Liver (tissue), 9 donors: Measurements from ENCODE around the gene PHETA1. TPM values are rescaled to one million over a fixed set of nuclear protein-coding genes. Genes with fewer than 3 reads are reported as not detected.
A peak's percentile ranks its signal among the peaks of the same experiment; 100 is the strongest.
"Not testable (repeated sequence)": the region's sequence is repeated elsewhere in the genome, so short reads cannot be mapped to it uniquely, and the experiment has no call there.

Source experiments
- DNase-seq: peaks from one replicate; pipeline ENCODE4 v3.0.0-alpha.2; 2017; ENCODE audit warnings: low spot score
- H3K27ac ChIP-seq, 2 donors: one replicate each; pipeline ENCODE4 v1.7.0; 2013; ENCODE audit warnings: inconsistent platforms in 2 of 2, low read length in 2 of 2, control low read depth in 1 of 2, low read depth in 1 of 2, mild to moderate bottlenecking in 1 of 2
- H3K27me3 ChIP-seq, 4 donors: one replicate each; pipeline versions ENCODE4 v1.6.1 to v1.7.0; 2013; ENCODE audit warnings: low read length in 3 of 4, inconsistent platforms in 1 of 4, mild to moderate bottlenecking in 1 of 4, moderate library complexity in 1 of 4; ENCODE audit not compliant: control insufficient read depth in 4 of 4, insufficient read depth in 4 of 4
- H3K36me3 ChIP-seq, 4 donors: one replicate each; pipeline versions ENCODE4 v1.6.1 to v1.7.0; 2013; ENCODE audit warnings: low read length in 3 of 4, mild to moderate bottlenecking in 3 of 4, low read depth in 1 of 4, moderate library complexity in 1 of 4; ENCODE audit not compliant: control insufficient read depth in 4 of 4, insufficient read depth in 3 of 4
- H3K4me1 ChIP-seq, 4 donors: one replicate each; pipeline versions ENCODE4 v1.6.1 to v1.7.0; 2013; ENCODE audit warnings: low read length in 3 of 4, mild to moderate bottlenecking in 3 of 4, moderate library complexity in 1 of 4; ENCODE audit not compliant: control insufficient read depth in 4 of 4, insufficient read depth in 4 of 4
- H3K4me3 ChIP-seq, 3 donors: one replicate each; pipeline versions ENCODE4 v1.6.1 to v1.7.0; 2013; ENCODE audit warnings: low read length in 3 of 3, control low read depth in 1 of 3, low read depth in 1 of 3, mild to moderate bottlenecking in 1 of 3
- H3K9ac ChIP-seq, 2 donors: one replicate each; pipeline ENCODE4 v1.7.0; 2013; ENCODE audit warnings: low read length in 2 of 2, mild to moderate bottlenecking in 2 of 2, moderate library complexity in 2 of 2, control low read depth in 1 of 2, low read depth in 1 of 2
- H3K9me3 ChIP-seq, 4 donors: one replicate each; pipeline versions ENCODE4 v1.6.1 to v1.7.0; 2013; ENCODE audit warnings: low read length in 3 of 4; ENCODE audit not compliant: control insufficient read depth in 4 of 4
- EGR1 ChIP-seq, 2 donors: IDR thresholded peaks; 2 replicates each; pipeline ENCODE4 v1.6.1; 2016 to 2018; ENCODE audit warnings: antibody characterized with exemption in 2 of 2, low read depth in 2 of 2
- FOXA1 ChIP-seq: IDR thresholded peaks from 2 replicates; pipeline ENCODE4 v1.6.1; 2016; ENCODE audit warnings: antibody characterized with exemption
- GABPA ChIP-seq, 2 donors: IDR thresholded peaks in 1 of 2; conservative IDR thresholded peaks in 1 of 2; 2 replicates each; pipeline ENCODE4 v1.6.1; 2016; ENCODE audit warnings: antibody characterized with exemption in 2 of 2, mild to moderate bottlenecking in 1 of 2, moderate library complexity in 1 of 2
- HNF4A ChIP-seq, 2 donors: conservative IDR thresholded peaks; 2 replicates each; pipeline ENCODE4 v1.6.1; 2016; ENCODE audit warnings: antibody characterized with exemption in 2 of 2, mild to moderate bottlenecking in 2 of 2
- HNF4G ChIP-seq: IDR thresholded peaks from 2 replicates; pipeline ENCODE4 v1.6.1; 2016; ENCODE audit warnings: antibody characterized with exemption
- JUND ChIP-seq, 2 donors: IDR thresholded peaks; 2 replicates each; pipeline ENCODE4 v1.6.1; 2016; ENCODE audit warnings: antibody characterized with exemption in 2 of 2
- MAX ChIP-seq: IDR thresholded peaks from 2 replicates; pipeline ENCODE4 v1.6.1; 2016; ENCODE audit warnings: antibody characterized with exemption
- NR2F2 ChIP-seq: IDR thresholded peaks from 2 replicates; pipeline ENCODE4 v1.6.1; 2016; ENCODE audit warnings: antibody characterized with exemption
- RXRA ChIP-seq, 2 donors: IDR thresholded peaks; 2 replicates each; pipeline ENCODE4 v1.6.1; 2017 to 2018; ENCODE audit warnings: antibody characterized with exemption in 2 of 2, mild to moderate bottlenecking in 1 of 2
- SP1 ChIP-seq: IDR thresholded peaks from 2 replicates; pipeline ENCODE4 v1.6.1; 2018; ENCODE audit warnings: antibody characterized with exemption, mild to moderate bottlenecking
- YY1 ChIP-seq: IDR thresholded peaks from 2 replicates; pipeline ENCODE4 v1.6.1; 2016; ENCODE audit warnings: antibody characterized with exemption, mild to moderate bottlenecking
- WGBS: extraction: QIAGEN DNeasy Blood & Tissue Kit; methylation state at CpG from one replicate; pipeline ENCODE4 v1.1.7; 2013; 5-methylcytosine and 5-hydroxymethylcytosine counted together
- polyA plus RNA-seq, 2 donors: library from polyadenylated mRNA; stranded (reverse) in 1 of 2; unstranded in 1 of 2; fragments of 200-250 nt in 1 of 2; fragments of >200 nt in 1 of 2; fragmentation: Nextera tagmentation in 1 of 2; extraction: Ambion mirVana in 1 of 2; gene quantifications; one replicate each; pipeline versions ENCODE4 v1.2.1 to v1.2.3, GENCODE V29; 2013 to 2015
- total RNA-seq, 2 donors: library from RNA; depleted of rRNA; stranded (reverse); fragments of >200 nt; gene quantifications; one replicate each; pipeline ENCODE4 v1.2.3, GENCODE V29; 2014
- donor health status: healthy.
- donor health status: healthy.
- donor health status: healthy.
- donor health status: healthy.
- donor health status: healthy.

PHETA1 gene
- total and polyA plus RNA-seq, 4 donors: 2.4 to 5.7 (median 3.9) TPM

GRCh38 chr12:111342376-111342775 lies 26.5 kb downstream of the PHETA1 start (continued):
- TF ChIP-seq HNF4G (no peak), GABPA (IDR thresholded peaks at IDR 0.05 in 1 of 2, conservative IDR thresholded peaks at IDR 0.05 in 1 of 2) (no peak), JUND (IDR thresholded peaks at IDR 0.05) (no peak), MAX (no peak), RXRA (IDR thresholded peaks at IDR 0.05) (no peak), FOXA1 (no peak)

GRCh38 chr12:111341426-111342065 lies 27.3 kb downstream of the PHETA1 start:
- no peaks in the 10 kb centered on the region for H3K27me3 ChIP-seq
- H3K36me3 ChIP-seq: peaks cover 8 to 52% (median 29%) of the 10 kb centered on the region in 4 donors
- H3K9me3 ChIP-seq: no peaks in the 10 kb centered on the region
- no peak overlapping the region for H3K9ac ChIP-seq
- no peak overlapping the region for H3K27ac ChIP-seq
- no peak for DNase-seq
- no peaks in the 10 kb centered on the region for H3K4me1 ChIP-seq
- TF ChIP-seq JUND (IDR thresholded peaks at IDR 0.05): no peak
- no peak for TF ChIP-seq YY1
- no peak for TF ChIP-seq GABPA (IDR thresholded peaks at IDR 0.05 in 1 of 2, conservative IDR thresholded peaks at IDR 0.05 in 1 of 2)
- no peak for TF ChIP-seq FOXA1
- no peak for TF ChIP-seq EGR1 (IDR thresholded peaks at IDR 0.05; ENCODE audit: low read depth in 2 of 2)
- no peak for TF ChIP-seq HNF4G
- WGBS: 95% methylated on average over 20 of the region's 20 CpGs
- no peak overlapping the region for H3K4me3 ChIP-seq

GRCh38 chr12:111340680-111341079 lies 28.2 kb downstream of the PHETA1 start:
- WGBS: 88% methylated on average over 8 of the region's 8 CpGs
- not testable (repeated sequence) for H3K27ac ChIP-seq, H3K9ac ChIP-seq

GRCh38 chr12:111340231-111340630 lies 28.7 kb downstream of the PHETA1 start:
- no peak for DNase-seq
- Histone ChIP-seq H3K27ac (no peak overlapping the region), H3K9me3 (no peaks in the 10 kb centered on the region), H3K4me1 (no peaks in the 10 kb centered on the region), H3K36me3 (peaks cover 8 to 58% (median 31%) of the 10 kb centered on the region in 4 donors), H3K9ac (no peak overlapping the region), H3K27me3 (no peaks in the 10 kb centered on the region), H3K4me3 (no peak overlapping the region)
- TF ChIP-seq HNF4G (no peak), EGR1 (IDR thresholded peaks at IDR 0.05; ENCODE audit: low read depth in 2 of 2) (no peak), RXRA (IDR thresholded peaks at IDR 0.05) (no peak), SP1 (no peak), NR2F2 (no peak)
- WGBS: 98% methylated on average over 1 of the region's 1 CpG

More at GRCh38 chr12:111340680-111341079, 28.2 kb downstream of the PHETA1 start:
- H3K4me1 ChIP-seq, H3K9me3 ChIP-seq, H3K4me3 ChIP-seq, DNase-seq, H3K27me3 ChIP-seq: not testable (repeated sequence)
- H3K36me3 ChIP-seq: peaks cover 8 to 56% (median 31%) of the 10 kb centered on the region in 4 donors

- no peak overlapping the region for H3K4me3 ChIP-seq
- no peaks in the 10 kb centered on the region for H3K4me1 ChIP-seq
- H3K9ac ChIP-seq: no peak overlapping the region
- WGBS: 67% methylated on average over 7 of the region's 7 CpGs
- no peak overlapping the region for H3K27ac ChIP-seq
- no peaks in the 10 kb centered on the region for H3K9me3 ChIP-seq
- peaks cover 8 to 60% (median 32%) of the 10 kb centered on the region in 4 donors for H3K36me3 ChIP-seq
- DNase-seq: no peak
- TF ChIP-seq YY1 (no peak), HNF4A (conservative IDR thresholded peaks at IDR 0.05) (peak; percentile 31 to 45)
- no peaks in the 10 kb centered on the region for H3K27me3 ChIP-seq
Measured at GRCh38 chr12:111339321-111339938, 29.5 kb downstream of the PHETA1 start.
